DMS53 treated with DMSO at 0.1 percent for 48 hours (cell line): ENCODE results near the gene DLG1.

Experiments used
- DNase-seq: peaks from one replicate; lab custom pipeline; 2025; ENCODE audit not compliant: unreplicated experiment; lab: John Stamatoyannopoulos, UW

The DLG1 gene

GRCh38 chr3:197183582-197183981 lies 114.8 kb downstream of the DLG1 start:
- DNase-seq, result no peak

- DNase-seq, result no peak
These were observed 116.7 kb downstream of the DLG1 start for GRCh38 chr3:197181741-197182140.

- DNase-seq, result no peak
These were observed 119.4 kb downstream of the DLG1 start for GRCh38 chr3:197178998-197179397.

GRCh38 chr3:197175503-197175902 lies 122.9 kb downstream of the DLG1 start:
- no peak for DNase-seq

GRCh38 chr3:197174927-197175326 lies 123.5 kb downstream of the DLG1 start:
- DNase-seq, result no peak

- no peak for DNase-seq
These were observed 124.8 kb downstream of the DLG1 start for GRCh38 chr3:197173620-197174019.

- no peak for DNase-seq
These were observed 126.8 kb downstream of the DLG1 start for GRCh38 chr3:197171481-197172067.

GRCh38 chr3:197169028-197169427 lies 129.4 kb downstream of the DLG1 start:
- no peak for DNase-seq

GRCh38 chr3:197168606-197169005 lies 129.8 kb downstream of the DLG1 start:
- no peak for DNase-seq

GRCh38 chr3:197168063-197168462 lies 130.3 kb downstream of the DLG1 start:
- no peak for DNase-seq

GRCh38 chr3:197167549-197167948 lies 130.9 kb downstream of the DLG1 start:
- no peak for DNase-seq

- no peak for DNase-seq
These were observed 132.5 kb downstream of the DLG1 start for GRCh38 chr3:197165890-197166289.

GRCh38 chr3:197155046-197155445 lies 143.4 kb downstream of the DLG1 start:
- no peak for DNase-seq

- no peak for DNase-seq
These were observed 146.8 kb downstream of the DLG1 start for GRCh38 chr3:197151580-197151979.

- no peak for DNase-seq
These were observed 148.9 kb downstream of the DLG1 start for GRCh38 chr3:197149528-197149927.

- DNase-seq, result no peak
These were observed 154.2 kb downstream of the DLG1 start for GRCh38 chr3:197144188-197144587.

- no peak for DNase-seq
These were observed 158.8 kb downstream of the DLG1 start for GRCh38 chr3:197139586-197139985.

- DNase-seq, result no peak
These were observed 160.7 kb downstream of the DLG1 start for GRCh38 chr3:197137751-197138150.

GRCh38 chr3:197136744-197137143 lies 161.7 kb downstream of the DLG1 start:
- DNase-seq, result no peak

GRCh38 chr3:197135212-197135611 lies 163.2 kb downstream of the DLG1 start:
- no peak for DNase-seq

GRCh38 chr3:197132916-197133530 lies 165.4 kb downstream of the DLG1 start:
- DNase-seq, result no peak

GRCh38 chr3:197125636-197126035 lies 172.8 kb downstream of the DLG1 start:
- DNase-seq, result no peak

- no peak for DNase-seq
These were observed 173.7 kb downstream of the DLG1 start for GRCh38 chr3:197124713-197125112.
